Fibroblast of upper back skin (primary cell): ENCODE data around the gene ZNF253.
"Not testable (repeated sequence)": the region's sequence is repeated elsewhere in the genome, so short reads cannot be mapped to it uniquely, and the experiment has no call there.

ENCODE experiments used
- DNase-seq: peaks from one replicate; pipeline ENCODE4 v3.0.0-alpha.2; 2013

The ZNF253 gene

DNA sequence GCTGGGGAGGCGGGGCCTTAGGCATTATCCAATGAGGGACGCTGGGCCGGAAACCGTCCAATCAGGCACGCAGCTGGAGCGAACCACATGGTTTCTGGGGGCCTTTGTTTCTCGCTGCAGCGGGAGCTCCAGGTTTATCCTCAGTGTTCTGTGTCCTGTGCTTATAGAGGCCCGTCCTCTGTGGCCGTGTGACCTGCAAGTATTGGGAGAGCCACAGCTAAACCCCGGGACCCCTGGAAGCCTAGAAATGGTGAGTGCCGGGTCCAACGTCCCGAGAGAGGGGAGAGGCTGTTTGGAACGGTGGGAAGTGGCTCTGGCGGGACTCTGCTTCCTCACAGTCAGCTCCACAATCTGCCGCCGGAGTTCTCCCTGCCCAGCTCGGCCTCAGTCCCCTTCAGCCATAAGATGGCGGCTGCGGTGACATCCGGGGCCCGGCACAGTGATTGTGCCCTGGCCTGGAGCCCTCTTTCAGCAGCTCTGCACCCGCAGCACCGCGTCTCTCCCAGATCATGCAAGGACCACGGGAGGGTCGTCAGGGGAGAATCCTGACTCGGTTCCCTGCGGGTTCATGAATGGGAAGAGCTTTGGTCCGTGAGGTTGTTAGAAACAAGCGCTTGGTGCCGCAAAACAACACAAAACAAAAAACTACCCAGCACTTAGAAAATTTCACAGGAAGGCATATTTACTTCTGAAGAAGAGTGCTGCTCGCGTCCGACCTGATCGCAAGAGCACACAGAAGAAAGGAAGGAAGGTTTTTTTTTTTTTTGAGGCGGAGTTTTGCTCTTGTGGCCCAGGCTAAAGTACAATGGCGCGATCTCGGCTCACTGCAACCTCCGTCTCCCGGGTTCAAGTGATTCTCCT is at the start of gene ZNF253:
TSS of gene ZNF253 (plus strand) at position 133 of the 861 bp plus-strand sequence. CDS start at position 248, 115 bp downstream.
- DNase-seq, result peak; percentile 94

- no peak for DNase-seq
Observed at GRCh38 chr19:19816679-19817078, 49.0 kb upstream of the ZNF253 start.

DNA sequence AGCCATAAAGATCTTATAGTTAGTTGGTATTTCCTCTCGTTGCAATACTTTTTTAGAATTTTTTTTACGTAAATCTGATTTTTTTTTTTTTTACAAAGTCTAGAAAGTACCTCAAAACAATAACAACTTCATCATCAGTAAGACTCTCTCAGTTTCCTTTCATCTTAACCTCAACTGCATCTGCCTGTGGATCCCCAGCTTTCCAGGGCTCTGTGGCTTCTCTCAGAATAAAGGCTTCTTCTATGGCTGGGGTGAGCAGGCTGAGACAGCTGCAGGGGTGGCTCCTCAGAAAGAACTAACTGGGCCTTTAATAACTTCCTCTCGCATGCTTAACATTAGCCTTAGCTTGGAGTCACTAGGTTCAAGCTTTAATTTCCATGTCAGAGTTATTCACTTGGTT is 48.3 kb upstream of the ZNF253 start:
- DNase-seq, result no peak

DNA sequence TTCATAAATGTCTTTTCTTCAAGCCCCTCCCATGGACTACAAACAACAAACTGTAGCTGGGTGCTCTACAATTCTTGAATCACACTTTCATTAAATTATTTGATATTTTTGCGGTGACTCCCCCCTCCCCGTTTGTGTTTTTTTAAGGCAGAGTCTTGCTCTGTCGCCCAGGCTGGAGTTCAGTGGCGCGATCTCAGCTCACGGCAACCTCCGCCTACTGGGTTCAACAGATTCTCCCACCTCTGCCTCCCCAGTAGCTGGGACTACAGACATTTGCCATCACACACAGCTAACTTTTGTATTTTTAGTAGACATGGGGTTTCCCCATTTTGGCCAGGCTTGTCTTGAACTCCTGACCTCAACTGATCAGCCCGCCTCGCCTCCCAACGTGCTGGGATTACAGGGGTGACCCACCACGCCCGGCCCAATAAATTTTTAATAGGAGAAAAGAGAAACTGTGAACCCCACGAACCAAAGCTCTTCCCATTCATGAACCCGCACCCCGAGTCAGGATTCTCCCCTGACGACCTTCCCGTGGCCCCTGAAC is 44.8 kb upstream of the ZNF253 start:
- DNase-seq, result no peak

DNA sequence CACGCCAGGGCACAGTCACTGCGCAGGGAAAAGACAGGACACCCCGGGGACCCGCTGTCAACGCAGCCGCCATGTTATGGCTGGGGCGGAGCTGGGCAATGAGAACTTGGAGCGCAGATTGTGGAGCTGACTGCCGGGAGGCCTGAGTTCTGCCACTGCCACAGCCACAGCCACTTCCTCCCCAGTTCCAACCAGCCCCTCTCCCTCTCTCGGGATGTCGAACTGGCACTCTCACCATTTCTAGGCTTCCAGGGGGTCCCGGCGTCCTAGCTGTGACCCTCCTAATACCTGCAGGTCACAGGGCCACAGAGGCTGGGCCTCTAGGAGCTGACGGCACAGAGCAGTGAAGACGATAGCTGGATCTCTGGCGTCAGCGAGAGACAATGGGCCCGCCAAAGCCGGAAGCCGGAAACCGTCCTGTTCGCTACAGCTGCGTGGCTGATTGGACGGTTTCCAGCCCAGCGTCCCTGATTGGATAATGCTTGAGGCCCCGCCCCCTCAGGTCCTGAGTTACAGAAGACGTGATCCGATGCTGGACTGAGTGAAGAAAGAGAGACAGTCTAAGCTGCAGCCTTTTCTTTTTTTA is 44.2 kb upstream of the ZNF253 start, which contains the start of gene ZNF506:
TSS of gene ZNF506 (minus strand) at position 385 of the 586 bp plus-strand sequence. CDS start at position 238, 147 bp downstream.
- peak; percentile 96 for DNase-seq

- DNase-seq, result not testable (repeated sequence)
Observed at GRCh38 chr19:19821976-19822375, 43.7 kb upstream of the ZNF253 start.

GRCh38 chr19:19823916-19824315 is 41.8 kb upstream of the ZNF253 start:
- no peak for DNase-seq

DNA sequence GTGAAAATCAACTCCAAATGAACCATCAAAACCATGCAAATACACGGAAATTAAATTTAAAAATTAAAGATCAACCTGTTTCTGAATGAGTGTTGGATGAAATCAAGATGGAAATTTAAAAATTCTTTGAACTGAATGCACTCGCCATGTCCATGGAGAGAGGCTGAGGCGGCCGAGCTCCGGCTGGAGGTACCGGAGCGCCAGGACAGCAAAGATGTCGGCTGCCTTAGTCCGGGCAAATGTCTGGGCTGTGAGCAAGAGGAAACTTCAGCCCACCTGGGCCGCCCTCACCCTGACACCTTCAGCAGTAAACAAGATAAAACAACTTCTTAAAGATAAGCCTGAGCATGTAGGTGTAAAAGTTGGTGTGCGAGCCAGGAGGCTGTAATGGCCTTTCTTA is 38.8 kb upstream of the ZNF253 start:
- no peak for DNase-seq

- no peak for DNase-seq
Observed at GRCh38 chr19:19835560-19836038, 30.1 kb upstream of the ZNF253 start.

DNA sequence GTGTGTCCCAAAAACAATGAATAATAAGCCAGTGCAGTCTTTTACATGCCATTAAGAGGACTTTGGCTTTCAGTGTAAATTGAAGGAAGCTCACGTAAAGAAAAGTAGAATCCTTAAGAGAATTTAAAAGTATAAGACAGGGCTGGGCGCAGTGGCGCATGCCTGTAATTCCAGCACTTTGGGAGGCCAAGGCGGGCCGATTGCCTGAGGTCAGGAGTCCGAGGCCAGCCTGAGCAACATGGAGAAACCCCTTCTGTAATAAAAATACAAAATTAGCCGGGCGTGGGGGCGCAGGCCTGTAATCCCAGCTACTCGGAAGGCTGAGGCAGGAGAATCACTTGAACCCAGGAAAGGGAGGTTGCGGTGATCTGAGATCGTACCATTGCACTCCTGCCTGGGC is 17.9 kb upstream of the ZNF253 start:
- DNase-seq, result no peak

DNA sequence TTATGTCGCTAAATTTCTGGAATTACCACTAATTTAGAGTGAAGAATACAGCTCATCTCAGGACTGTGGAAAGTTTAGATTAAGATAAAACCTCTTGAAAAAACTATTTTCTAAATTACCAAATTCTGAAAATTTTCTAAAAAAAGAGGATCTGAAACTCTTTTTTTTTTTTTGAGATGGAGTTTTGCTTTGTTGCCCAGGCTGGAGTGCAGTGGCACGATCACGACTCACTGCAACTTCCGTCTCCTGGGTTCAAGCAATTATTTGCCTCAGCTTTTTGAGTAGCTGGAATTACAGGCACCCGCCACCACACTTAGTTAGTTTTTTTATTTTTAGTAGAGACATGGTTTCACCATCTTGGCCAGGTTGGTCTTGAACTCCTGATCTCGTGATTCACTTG is 16.6 kb upstream of the ZNF253 start:
- DNase-seq, result no peak

DNA sequence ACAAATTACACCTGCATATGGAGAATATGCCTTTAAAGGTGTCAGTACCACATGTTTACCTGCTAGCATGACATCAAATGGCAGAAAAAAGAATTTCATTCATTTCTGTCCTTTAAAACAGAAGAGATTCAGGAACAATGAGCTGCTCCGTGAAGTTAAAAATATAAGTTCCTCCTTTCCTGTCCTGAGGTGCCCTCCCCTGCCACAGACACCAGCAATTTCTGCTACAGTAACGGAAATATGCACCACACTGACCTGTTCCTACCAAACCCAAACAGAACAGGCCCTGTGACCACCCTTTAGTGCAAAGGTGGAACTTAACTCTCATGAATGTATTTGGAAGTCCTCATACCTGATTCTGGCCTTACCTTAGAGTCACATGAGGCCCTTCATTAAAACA is 13.9 kb upstream of the ZNF253 start:
- DNase-seq, result not testable (repeated sequence)

DNA sequence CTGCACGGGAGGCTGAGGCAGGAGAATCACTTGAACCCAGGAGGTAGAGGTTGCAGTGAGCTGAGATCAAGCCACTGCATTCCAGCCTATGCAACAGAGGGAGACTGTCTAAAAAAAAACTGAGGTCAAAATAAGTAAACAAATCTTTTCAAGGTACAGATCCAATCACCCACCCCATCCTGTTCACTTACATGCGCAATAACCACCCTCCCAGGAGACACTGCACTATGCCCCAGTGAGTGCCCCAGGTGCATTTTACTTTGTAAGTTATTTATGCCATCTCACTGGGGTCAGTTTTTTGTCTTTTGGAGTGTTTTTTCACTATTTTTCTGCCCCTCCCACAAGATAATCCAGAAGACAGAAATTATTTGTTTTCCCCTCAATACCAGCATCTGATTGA is 6.9 kb upstream of the ZNF253 start:
- no peak for DNase-seq

DNA sequence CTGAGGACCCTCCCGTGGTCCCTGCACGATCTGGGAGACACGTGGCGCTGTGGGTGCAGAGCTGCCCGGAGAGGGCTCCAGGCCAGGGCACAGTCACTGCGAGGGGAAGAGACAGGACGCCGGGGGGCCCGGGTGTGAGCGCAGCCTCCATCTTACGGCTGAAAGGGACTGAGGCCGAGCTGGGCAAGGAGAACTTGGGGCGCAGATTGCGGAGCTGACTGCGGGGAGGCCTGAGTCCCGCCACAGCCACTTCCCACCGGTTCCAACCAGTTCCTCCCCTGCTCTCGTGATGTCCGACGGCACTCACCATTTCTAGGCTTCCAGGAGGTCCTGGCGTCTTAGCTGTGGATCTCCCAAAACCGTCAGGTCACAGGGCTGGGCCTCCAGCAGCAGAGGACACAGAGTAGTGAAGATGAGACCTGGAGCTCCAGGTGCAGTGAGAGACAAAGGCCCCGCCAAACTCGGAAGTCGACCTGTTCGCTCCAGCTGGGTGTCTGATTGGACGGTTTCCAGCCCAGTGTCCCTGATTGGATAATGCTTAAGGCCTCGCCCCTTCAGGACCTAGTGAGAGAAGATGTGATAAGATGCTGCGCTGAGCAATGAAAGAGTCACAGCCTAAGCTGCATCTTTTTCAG is 4.8 kb upstream of the ZNF253 start:
- DNase-seq, result no peak

GRCh38 chr19:19866611-19867248 is 1.0 kb downstream of the ZNF253 start:
- DNase-seq, result peak; percentile 1

DNA sequence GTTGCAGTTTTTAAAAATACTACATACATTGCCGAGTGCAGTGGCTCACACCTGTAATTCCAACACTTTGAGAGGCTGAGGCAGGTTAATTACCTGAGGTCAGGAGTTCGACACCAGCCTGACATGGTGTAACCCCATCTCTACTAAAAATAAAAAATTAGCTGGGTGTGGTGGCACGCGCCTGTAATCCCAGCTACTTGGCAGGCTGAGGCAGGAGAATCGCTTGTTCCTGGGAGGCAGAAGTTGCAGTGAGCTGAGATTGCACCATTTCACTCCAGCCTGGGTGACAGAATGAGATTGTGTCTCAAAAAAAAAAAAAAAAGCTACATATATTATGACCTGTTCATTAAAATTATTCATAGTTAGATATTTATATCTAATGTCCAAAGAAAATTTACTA is 4.4 kb downstream of the ZNF253 start:
- not testable (repeated sequence) for DNase-seq

GRCh38 chr19:19871932-19872331 is 6.2 kb downstream of the ZNF253 start:
- DNase-seq, result no peak

DNA sequence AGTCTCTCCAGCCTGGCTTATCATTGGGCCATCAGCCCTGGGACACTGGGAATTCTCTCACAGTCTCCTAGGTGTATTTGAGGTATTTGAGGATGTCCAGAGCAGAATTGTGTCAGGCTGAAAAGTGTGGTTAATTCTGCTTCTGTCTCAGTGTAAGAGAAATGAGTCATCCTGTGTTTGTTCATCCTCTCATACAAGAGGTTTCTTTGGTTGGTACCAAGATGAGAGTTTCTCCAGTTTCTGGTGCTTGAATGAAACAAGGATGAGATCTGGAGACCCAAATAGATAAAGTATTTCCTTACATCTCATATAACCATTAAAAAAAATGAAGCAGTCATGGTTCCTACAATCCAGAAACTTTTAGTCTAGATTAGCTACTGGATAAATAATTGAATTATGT is 7.7 kb downstream of the ZNF253 start:
- no peak for DNase-seq

GRCh38 chr19:19877724-19878123 is 12.0 kb downstream of the ZNF253 start:
- DNase-seq, result no peak

DNA sequence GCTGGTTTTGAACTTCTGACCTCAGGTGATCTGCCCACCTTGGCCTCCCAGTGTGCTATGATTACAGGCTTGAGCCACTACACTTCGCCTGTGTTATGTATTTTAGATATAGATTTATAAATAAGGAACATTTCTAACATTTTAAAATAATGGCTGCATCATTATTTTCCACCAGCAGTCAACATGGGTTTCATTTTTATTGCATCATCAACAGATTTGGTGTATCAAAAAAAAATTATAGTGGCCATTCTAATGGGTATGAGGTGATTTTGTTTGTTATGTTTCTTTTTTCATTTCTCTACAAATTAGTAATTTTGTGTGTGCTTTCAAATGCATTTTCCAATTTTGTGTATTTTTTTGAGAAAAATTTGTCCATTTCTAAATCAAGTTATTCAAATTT is 18.9 kb downstream of the ZNF253 start:
- no peak for DNase-seq

DNA sequence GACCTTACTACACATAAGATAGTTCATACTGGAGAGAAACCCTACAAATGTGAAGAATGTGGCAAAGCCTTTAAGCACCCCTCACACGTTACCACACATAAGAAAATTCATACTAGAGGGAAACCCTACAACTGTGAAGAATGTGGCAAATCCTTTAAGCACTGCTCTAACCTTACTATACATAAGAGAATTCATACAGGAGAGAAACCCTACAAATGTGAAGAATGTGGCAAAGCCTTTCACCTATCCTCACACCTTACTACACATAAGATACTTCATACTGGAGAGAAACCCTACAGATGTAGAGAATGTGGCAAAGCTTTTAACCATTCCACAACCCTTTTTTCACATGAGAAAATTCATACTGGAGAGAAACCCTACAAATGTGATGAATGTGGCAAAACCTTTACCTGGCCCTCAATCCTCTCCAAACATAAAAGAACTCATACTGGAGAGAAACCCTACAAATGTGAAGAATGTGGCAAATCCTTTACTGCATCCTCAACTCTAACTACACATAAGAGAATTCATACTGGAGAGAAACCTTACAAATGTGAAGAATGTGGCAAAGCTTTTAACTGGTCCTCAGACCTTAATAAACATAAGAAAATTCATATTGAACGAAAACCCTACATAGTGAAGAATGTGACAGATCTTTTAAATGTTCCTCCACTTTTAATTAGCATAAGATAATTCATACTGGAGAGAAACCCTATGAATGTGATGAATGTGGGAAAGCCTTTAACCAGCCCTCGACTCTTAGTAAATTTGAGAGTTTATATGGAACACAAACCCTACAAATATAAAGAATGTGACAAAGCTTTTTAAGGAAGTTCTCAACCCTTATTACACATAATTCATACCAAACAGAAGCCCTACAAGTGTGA is 26.6 kb downstream of the ZNF253 start:
- not testable (repeated sequence) for DNase-seq
